Esophagus squamous epithelium (tissue), 5 donors: ENCODE measurements around the gene KIAA1217. TPM values are rescaled to one million over a fixed set of nuclear protein-coding genes. Genes with fewer than 3 reads are reported as not detected.
A peak's percentile ranks its signal among the peaks of the same experiment; 100 is the strongest.

ENCODE experiments used
- DNase-seq: peaks from one replicate; lab custom pipeline; 2025; lab: John Stamatoyannopoulos, UW
- H3K27ac ChIP-seq, 4 donors: fragments of 200-600 bp; sonication (generic); one replicate each; pipeline ENCODE4 v1.5.1; 2016 to 2019; ENCODE audit warnings: mild to moderate bottlenecking in 1 of 4
- H3K27me3 ChIP-seq, 4 donors: fragments of 200-600 bp; sonication (generic); 1 replicate in 3 of 4; 2 replicates in 1 of 4; pipeline versions ENCODE4 v1.5.1 to v1.6.0; 2017 to 2021; ENCODE audit warnings: antibody characterized with exemption in 1 of 4
- H3K36me3 ChIP-seq, 3 donors: fragments of 200-600 bp; sonication (generic); one replicate each; pipeline ENCODE4 v1.5.1; 2016 to 2019
- H3K4me1 ChIP-seq, 3 donors: fragments of 200-600 bp; sonication (generic); one replicate each; pipeline ENCODE4 v1.5.1; 2017 to 2019
- H3K4me3 ChIP-seq, 4 donors: fragments of 200-600 bp; sonication (generic); 1 replicate in 3 of 4; 2 replicates in 1 of 4; pipeline ENCODE4 v1.5.1; 2016 to 2019; ENCODE audit warnings: mild to moderate bottlenecking in 2 of 4, moderate library complexity in 1 of 4
- H3K9me3 ChIP-seq, 3 donors: fragments of 200-600 bp; sonication (generic); one replicate each; pipeline ENCODE4 v1.5.1; 2016 to 2019
- POLR2A ChIP-seq, 4 donors: fragments of 450-650 bp; IDR thresholded peaks; one replicate each; pipeline ENCODE4 v1.6.1; 2017; ENCODE audit warnings: antibody characterized with exemption in 4 of 4, mild to moderate bottlenecking in 4 of 4, moderate library complexity in 3 of 4
- WGBS, 2 donors: methylation state at CpG; one replicate each; pipeline ENCODE4 v1.1.5; 2018; 5-methylcytosine and 5-hydroxymethylcytosine counted together
- intact Hi-C: fragments of 100-400 bp; cut with DNase I; formaldehyde crosslinking; loops from one replicate; pipeline ENCODE4 v1.15.0; 2022
- total RNA-seq, 4 donors: library from RNA; depleted of rRNA; stranded (reverse); fragments of >200 nt; gene quantifications; one replicate each; pipeline ENCODE4 v1.1.0, GENCODE V29; 2016
- TF ChIP-seq, protein P1 (sequence below), 6 experiments: fragments of 450-650 bp in 4 of 6; fragments of 200-600 bp in 2 of 6; sonication (generic) in 2 of 6; IDR thresholded peaks; one replicate each; pipeline ENCODE4 v1.5.1; 2016 to 2019; ENCODE audit warnings: antibody characterized with exemption in 6 of 6, mild to moderate bottlenecking in 4 of 6, moderate library complexity in 4 of 6
- donor health status: DM: yes; HTN: yes; CAD: no.

The KIAA1217 gene
- total RNA-seq, 4 donors from 2014 or later: 56.2 to 67.6 (median 66.2) TPM

DNA sequence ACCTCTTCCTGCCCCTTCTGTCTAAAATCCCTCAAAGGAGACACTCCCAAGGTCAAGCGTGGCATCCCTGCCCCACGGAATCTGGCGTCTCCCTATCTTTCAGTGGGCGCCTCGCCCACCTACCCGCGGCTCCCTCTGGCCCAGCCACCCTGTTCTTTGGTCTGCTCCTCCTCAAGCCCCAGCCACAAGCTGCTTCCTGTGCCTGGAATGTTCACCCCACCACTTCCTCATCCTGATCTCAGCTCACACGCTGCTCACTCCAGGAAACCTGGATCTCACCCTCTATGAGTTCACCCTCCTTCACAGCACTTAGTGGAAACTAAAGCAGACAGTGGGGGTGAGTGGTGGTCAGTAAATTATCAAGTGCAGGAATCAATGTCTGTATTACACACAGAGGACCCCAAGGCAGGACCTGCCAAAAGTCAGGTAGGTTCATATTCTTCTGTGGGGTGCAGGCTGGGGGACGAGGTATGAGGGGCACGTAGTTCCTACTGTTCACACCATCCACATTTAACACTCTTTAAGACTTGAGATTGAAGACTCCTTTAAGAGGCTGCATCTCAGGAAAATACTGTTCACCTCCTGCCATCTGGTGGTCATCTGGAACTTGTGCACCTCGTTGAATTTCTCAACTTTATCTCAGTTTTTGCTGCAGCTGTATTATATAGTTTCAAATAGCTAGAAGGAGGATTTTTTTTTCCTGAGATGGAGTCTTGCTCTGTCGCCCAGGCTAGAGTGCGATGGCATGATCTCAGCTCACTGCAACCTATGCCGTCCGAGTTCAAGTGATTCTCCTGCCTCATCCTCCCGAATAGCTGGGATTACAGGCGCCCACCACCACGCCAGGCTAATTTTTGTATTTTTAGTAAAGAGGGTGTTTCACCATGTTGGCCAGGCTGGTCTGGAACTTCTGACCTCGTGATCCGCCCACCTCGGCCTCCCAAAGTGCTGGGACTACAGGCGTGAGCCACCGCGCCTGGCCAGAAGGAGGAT is 348.1 kb downstream of the KIAA1217 start:
- WGBS, 2 donors: 33 to 45% methylated on average over 19 to 21 of the region's 24 CpGs
- no peaks in the 10 kb centered on the region for H3K36me3 ChIP-seq
- no peak overlapping the region for H3K27ac ChIP-seq
- TF ChIP-seq, protein P1, sequence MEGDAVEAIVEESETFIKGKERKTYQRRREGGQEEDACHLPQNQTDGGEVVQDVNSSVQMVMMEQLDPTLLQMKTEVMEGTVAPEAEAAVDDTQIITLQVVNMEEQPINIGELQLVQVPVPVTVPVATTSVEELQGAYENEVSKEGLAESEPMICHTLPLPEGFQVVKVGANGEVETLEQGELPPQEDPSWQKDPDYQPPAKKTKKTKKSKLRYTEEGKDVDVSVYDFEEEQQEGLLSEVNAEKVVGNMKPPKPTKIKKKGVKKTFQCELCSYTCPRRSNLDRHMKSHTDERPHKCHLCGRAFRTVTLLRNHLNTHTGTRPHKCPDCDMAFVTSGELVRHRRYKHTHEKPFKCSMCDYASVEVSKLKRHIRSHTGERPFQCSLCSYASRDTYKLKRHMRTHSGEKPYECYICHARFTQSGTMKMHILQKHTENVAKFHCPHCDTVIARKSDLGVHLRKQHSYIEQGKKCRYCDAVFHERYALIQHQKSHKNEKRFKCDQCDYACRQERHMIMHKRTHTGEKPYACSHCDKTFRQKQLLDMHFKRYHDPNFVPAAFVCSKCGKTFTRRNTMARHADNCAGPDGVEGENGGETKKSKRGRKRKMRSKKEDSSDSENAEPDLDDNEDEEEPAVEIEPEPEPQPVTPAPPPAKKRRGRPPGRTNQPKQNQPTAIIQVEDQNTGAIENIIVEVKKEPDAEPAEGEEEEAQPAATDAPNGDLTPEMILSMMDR (IDR thresholded peaks at IDR 0.05): peak in 5 of 6 experiments; percentile 56 to 74 (median 60)
- TF ChIP-seq POLR2A (IDR thresholded peaks at IDR 0.05): no peak
- H3K27me3 ChIP-seq: no peaks in the 10 kb centered on the region
- H3K4me1 ChIP-seq: peaks cover 0 to 25% (median 4%) of the 10 kb centered on the region in 3 donors
- no peak overlapping the region for H3K4me3 ChIP-seq
- DNase-seq: no peak
- H3K9me3 ChIP-seq: no peaks in the 10 kb centered on the region
- intact Hi-C loops: no loop called here

DNA sequence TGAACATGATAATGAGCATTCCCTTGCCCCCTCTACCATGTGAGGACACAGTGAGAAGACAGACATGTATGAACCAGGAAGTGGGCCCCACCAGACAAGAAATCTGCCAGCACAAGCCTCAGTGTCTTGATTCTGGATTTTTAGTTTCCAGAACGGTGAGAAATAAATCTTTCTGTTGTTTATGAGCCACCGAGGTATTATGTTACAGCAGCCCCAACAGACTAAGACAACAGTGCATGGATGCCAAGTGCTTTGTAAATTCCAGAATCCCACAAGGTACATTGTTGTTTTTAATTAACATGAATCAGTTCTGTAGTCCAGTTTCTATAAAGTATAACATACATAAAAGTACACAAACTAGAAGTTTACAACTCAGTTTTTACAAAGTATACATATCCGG is 352.5 kb downstream of the KIAA1217 start:
- DNase-seq: no peak
- Histone ChIP-seq H3K4me1 (peaks cover 0 to 9% (median 3%) of the 10 kb centered on the region in 3 donors), H3K4me3 (no peak overlapping the region), H3K36me3 (no peaks in the 10 kb centered on the region), H3K27ac (no peak overlapping the region), H3K9me3 (no peaks in the 10 kb centered on the region), H3K27me3 (no peaks in the 10 kb centered on the region)
- TF ChIP-seq, protein P1 (IDR thresholded peaks at IDR 0.05): no peak
- TF ChIP-seq POLR2A (IDR thresholded peaks at IDR 0.05): no peak
- intact Hi-C loops: no loop called here
- WGBS, 2 donors: 49 to 74% methylated on average over 3 of the region's 3 CpGs

DNA sequence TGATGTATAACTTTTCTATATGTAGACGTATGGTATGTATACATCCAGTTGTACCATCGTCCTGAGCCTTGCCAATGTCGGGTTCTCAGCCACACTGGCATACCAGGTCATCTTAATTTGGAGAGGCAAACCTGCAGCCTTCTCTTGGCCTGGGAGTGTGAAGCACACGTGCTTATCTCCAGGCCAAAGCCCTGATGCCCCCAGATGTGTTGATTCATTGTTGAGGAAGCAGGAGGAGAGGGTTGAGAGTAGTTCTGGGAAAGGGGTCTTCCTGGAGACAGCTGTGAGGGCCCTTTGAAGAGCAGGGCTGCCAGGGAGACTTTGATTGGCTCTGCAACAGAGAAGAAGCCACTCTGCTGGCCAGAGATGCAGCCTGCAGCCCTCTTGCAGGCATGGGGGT is 359.1 kb downstream of the KIAA1217 start:
- no peak for TF ChIP-seq POLR2A (IDR thresholded peaks at IDR 0.05)
- TF ChIP-seq, protein P1 (IDR thresholded peaks at IDR 0.05): no peak
- Histone ChIP-seq H3K36me3 (no peaks in the 10 kb centered on the region), H3K4me1 (no peaks in the 10 kb centered on the region), H3K9me3 (no peaks in the 10 kb centered on the region), H3K27me3 (peaks cover 0 to 8% (median 0%) of the 10 kb centered on the region in 4 donors), H3K27ac (no peak overlapping the region), H3K4me3 (no peak overlapping the region)
- intact Hi-C loops: no loop called here
- no peak for DNase-seq
- 57 to 77% methylated on average over 4 of the region's 4 CpGs for WGBS, 2 donors

DNA sequence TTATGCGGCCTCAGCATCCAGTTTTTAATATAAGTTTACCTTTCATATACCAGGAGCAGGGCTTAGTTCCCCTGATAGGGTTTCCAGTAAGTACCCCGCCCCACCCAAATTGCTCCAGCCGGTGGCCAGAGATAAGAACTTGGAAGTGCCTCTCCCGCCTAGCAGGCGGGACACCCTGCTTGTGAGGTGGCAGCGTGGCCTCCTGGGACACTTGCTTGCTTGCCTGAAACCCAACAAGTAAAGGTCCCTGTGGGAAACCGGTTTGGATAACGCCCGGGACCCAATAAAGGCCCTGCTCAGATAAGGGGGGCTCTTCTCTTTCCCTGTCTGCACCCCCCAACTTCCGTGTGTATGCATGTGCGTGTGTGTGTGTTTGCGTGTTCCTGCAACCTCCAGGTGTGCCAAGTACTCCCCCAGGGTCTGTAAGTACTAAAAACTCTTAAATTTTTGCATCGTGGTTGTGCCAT is 360.4 kb downstream of the KIAA1217 start:
- no peaks in the 10 kb centered on the region for H3K4me1 ChIP-seq
- no peaks in the 10 kb centered on the region for H3K9me3 ChIP-seq
- no peak for DNase-seq
- no peaks in the 10 kb centered on the region for H3K36me3 ChIP-seq
- H3K27ac ChIP-seq: no peak overlapping the region
- intact Hi-C loops: no loop called here
- TF ChIP-seq, protein P1 (IDR thresholded peaks at IDR 0.05): no peak
- TF ChIP-seq POLR2A (IDR thresholded peaks at IDR 0.05): no peak
- H3K4me3 ChIP-seq: no peak overlapping the region
- H3K27me3 ChIP-seq: peaks cover 0 to 8% (median 0%) of the 10 kb centered on the region in 4 donors
- 90 to 93% methylated on average over 6 to 10 of the region's 13 CpGs for WGBS, 2 donors
